ENCODE measurements around the gene KLK3.

Gene KLK3

DNA sequence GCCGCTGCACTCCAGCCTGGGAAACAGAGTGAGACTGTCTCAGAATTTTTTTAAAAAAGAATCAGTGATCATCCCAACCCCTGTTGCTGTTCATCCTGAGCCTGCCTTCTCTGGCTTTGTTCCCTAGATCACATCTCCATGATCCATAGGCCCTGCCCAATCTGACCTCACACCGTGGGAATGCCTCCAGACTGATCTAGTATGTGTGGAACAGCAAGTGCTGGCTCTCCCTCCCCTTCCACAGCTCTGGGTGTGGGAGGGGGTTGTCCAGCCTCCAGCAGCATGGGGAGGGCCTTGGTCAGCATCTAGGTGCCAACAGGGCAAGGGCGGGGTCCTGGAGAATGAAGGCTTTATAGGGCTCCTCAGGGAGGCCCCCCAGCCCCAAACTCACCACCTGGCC lies 18.3 kb downstream of the KLK3 start, which contains the start of gene KLK2:
Gene KLK2, plus strand, starts transcription at position 384 of the 400 bp plus-strand sequence. CDS start 35 bp downstream, outside the sequence.
- no peak for TF ChIP-seq POLR2A (IDR thresholded peaks at IDR 0.05; ENCODE audit: low read depth, low read length)
- TF ChIP-seq TAF1 (IDR thresholded peaks at IDR 0.05; ENCODE audit: borderline replicate concordance, low read depth, low read length) = no peak
- TF ChIP-seq POLR2AphosphoS5 (IDR thresholded peaks at IDR 0.05; ENCODE audit: low read depth, low read length) = no peak
- FAIRE-seq (no peak), DNase-seq (ENCODE audit: insufficient read length) (no peak)

- no peak for DNase-seq (ENCODE audit: insufficient read length)
- FAIRE-seq = no peak
- TF ChIP-seq POLR2AphosphoS5 (IDR thresholded peaks at IDR 0.05; ENCODE audit: low read depth, low read length) (no peak), TAF1 (IDR thresholded peaks at IDR 0.05; ENCODE audit: borderline replicate concordance, low read depth, low read length) (no peak), POLR2A (IDR thresholded peaks at IDR 0.05; ENCODE audit: low read depth, low read length) (no peak)
These were observed 19.5 kb downstream of the KLK3 start for GRCh38 chr19:50874211-50874610.

DNA sequence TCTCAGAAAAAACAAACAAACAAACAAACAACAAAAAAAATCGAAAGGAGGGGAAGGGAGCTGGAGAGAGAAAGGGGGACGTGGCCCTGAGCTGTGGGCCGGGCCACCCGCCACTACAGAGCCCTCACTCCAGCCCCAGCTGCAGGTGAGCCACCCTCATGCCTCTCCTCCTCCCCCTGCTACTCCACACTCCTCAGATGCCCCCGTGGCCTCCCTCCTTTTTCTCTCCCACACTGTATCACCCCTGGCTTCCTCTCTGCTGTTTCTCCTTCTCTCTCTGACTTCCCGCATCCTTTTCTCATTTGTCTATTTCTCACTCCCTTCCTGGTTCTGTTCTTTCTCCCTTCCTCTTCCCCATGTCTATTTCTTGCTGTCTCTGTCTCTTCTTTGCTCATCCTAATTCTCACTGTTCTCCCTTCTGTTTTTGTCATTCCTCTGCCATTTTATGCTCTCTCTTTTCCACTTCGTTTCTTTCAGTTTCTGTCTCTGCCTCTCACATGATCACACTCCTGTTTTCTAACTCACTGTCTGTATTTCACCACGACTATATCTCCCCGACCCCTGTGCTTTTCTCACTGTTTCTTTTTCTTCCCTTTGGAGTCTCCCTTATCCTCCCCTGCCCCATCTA lies 21.2 kb downstream of the KLK3 start:
- no peak for TF ChIP-seq POLR2A (IDR thresholded peaks at IDR 0.05; ENCODE audit: low read depth, low read length)
- TF ChIP-seq POLR2AphosphoS5 (IDR thresholded peaks at IDR 0.05; ENCODE audit: low read depth, low read length) = no peak
- no peak for TF ChIP-seq TAF1 (IDR thresholded peaks at IDR 0.05; ENCODE audit: borderline replicate concordance, low read depth, low read length)
- DNase-seq (ENCODE audit: insufficient read length) (peak; percentile 34), FAIRE-seq (peak; percentile 69)

DNA sequence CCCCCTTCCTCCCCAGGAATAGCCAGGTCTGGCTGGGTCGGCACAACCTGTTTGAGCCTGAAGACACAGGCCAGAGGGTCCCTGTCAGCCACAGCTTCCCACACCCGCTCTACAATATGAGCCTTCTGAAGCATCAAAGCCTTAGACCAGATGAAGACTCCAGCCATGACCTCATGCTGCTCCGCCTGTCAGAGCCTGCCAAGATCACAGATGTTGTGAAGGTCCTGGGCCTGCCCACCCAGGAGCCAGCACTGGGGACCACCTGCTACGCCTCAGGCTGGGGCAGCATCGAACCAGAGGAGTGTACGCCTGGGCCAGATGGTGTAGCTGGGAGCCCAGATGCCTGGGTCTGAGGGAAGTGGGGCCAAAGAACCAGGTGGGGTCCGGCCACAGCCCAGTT lies 21.7 kb downstream of the KLK3 start:
- TF ChIP-seq POLR2A (IDR thresholded peaks at IDR 0.05; ENCODE audit: low read depth, low read length) = no peak
- TF ChIP-seq TAF1 (IDR thresholded peaks at IDR 0.05; ENCODE audit: borderline replicate concordance, low read depth, low read length) = no peak
- TF ChIP-seq POLR2AphosphoS5 (IDR thresholded peaks at IDR 0.05; ENCODE audit: low read depth, low read length) = no peak
- FAIRE-seq (no peak), DNase-seq (ENCODE audit: insufficient read length) (no peak)

GRCh38 chr19:50877338-50877737 lies 22.6 kb downstream of the KLK3 start:
- TF ChIP-seq POLR2AphosphoS5 (IDR thresholded peaks at IDR 0.05; ENCODE audit: low read depth, low read length) (no peak), POLR2A (IDR thresholded peaks at IDR 0.05; ENCODE audit: low read depth, low read length) (no peak), TAF1 (IDR thresholded peaks at IDR 0.05; ENCODE audit: borderline replicate concordance, low read depth, low read length) (no peak)
- no peak for FAIRE-seq
- DNase-seq (ENCODE audit: insufficient read length) = no peak

- no peak for DNase-seq (ENCODE audit: insufficient read length)
- FAIRE-seq = no peak
- no peak for TF ChIP-seq POLR2AphosphoS5 (IDR thresholded peaks at IDR 0.05; ENCODE audit: low read depth, low read length)
- TF ChIP-seq TAF1 (IDR thresholded peaks at IDR 0.05; ENCODE audit: borderline replicate concordance, low read depth, low read length) = no peak
- no peak for TF ChIP-seq POLR2A (IDR thresholded peaks at IDR 0.05; ENCODE audit: low read depth, low read length)
These were observed 24.1 kb downstream of the KLK3 start for GRCh38 chr19:50878851-50879250.

DNA sequence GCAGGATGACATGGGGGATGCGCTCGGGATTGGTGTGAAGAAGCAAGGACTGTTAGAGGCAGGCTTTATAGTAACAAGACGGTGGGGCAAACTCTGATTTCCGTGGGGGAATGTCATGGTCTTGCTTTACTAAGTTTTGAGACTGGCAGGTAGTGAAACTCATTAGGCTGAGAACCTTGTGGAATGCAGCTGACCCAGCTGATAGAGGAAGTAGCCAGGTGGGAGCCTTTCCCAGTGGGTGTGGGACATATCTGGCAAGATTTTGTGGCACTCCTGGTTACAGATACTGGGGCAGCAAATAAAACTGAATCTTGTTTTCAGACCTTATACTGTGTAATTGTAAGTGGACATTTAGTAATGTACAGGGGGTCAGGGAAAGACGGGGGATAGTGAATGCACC lies 25.5 kb downstream of the KLK3 start:
- TF ChIP-seq TAF1 (IDR thresholded peaks at IDR 0.05; ENCODE audit: borderline replicate concordance, low read depth, low read length) (no peak), POLR2AphosphoS5 (IDR thresholded peaks at IDR 0.05; ENCODE audit: low read depth, low read length) (no peak), POLR2A (IDR thresholded peaks at IDR 0.05; ENCODE audit: low read depth, low read length) (no peak)
- DNase-seq (ENCODE audit: insufficient read length) (no peak), FAIRE-seq (no peak)

GRCh38 chr19:50882188-50882587 lies 27.5 kb downstream of the KLK3 start:
- DNase-seq (ENCODE audit: insufficient read length) = no peak
- TF ChIP-seq POLR2A (IDR thresholded peaks at IDR 0.05; ENCODE audit: low read depth, low read length) (no peak), POLR2AphosphoS5 (IDR thresholded peaks at IDR 0.05; ENCODE audit: low read depth, low read length) (no peak), TAF1 (IDR thresholded peaks at IDR 0.05; ENCODE audit: borderline replicate concordance, low read depth, low read length) (no peak)
- no peak for FAIRE-seq

DNA sequence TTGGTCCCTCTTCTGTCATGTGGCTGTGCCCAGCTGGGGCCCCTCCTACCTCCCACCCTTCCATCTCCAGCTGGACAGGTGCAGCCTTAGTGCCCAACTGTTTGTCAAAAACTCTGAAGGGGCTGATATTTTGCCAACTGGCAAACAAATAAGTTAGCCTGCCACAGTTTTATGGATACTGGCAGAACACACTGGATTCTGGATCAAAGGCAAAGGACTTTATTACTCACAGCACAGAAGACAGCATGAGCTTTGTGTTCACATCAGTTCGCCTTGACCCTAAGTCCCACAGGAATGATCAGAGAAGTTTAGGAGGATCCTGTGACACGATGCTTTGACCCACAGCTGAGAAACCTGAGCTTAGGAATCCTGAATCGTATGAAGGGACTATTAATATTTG lies 34.9 kb downstream of the KLK3 start:
- no peak for FAIRE-seq
- TF ChIP-seq POLR2A (IDR thresholded peaks at IDR 0.05; ENCODE audit: low read depth, low read length) (no peak), POLR2AphosphoS5 (IDR thresholded peaks at IDR 0.05; ENCODE audit: low read depth, low read length) (no peak), TAF1 (IDR thresholded peaks at IDR 0.05; ENCODE audit: borderline replicate concordance, low read depth, low read length) (no peak)
- DNase-seq (ENCODE audit: insufficient read length) = no peak

DNA sequence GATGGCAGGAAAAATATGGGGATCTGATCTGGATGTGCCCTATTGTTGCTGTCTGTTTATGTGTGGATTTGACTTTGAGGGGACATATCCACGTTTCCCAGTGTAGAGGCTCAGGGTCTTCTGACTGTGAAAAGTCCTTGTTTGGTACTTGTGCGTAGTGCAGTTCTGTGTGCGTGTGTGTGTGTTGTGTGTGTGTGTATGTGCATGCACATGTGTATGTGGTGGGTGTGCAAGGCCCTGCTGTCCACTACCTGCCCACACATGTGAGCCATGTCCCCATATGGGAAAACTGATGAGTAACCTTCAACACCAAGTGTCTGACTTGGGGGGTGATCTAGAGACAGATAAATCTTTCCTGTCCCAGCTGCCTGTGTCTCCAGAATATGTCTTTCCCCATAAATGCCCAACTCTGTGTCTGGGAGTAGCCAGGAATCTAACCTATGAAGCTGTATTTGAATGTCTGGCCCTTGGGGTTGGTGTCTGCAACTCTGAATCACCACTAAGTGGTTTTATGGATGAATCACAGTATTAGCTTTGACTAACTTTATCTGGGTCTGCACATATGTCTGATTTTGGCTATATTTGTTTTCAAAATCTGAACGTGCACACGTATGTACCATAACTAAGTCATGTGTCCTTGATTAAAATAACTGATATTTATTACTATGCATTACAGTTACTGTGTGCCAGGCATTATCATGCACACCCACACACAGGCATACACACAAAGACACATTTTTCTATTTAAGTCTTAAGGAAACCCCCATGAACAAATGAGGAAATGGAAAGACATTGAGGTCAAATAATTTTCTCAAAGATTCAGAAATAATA lies 35.9 kb downstream of the KLK3 start:
- TF ChIP-seq POLR2A (IDR thresholded peaks at IDR 0.05; ENCODE audit: low read depth, low read length) (no peak), TAF1 (IDR thresholded peaks at IDR 0.05; ENCODE audit: borderline replicate concordance, low read depth, low read length) (no peak), POLR2AphosphoS5 (IDR thresholded peaks at IDR 0.05; ENCODE audit: low read depth, low read length) (no peak)
- DNase-seq (ENCODE audit: insufficient read length) (no peak), FAIRE-seq (peak; percentile 71)

- DNase-seq (ENCODE audit: insufficient read length) = no peak
- TF ChIP-seq TAF1 (IDR thresholded peaks at IDR 0.05; ENCODE audit: borderline replicate concordance, low read depth, low read length) (no peak), POLR2A (IDR thresholded peaks at IDR 0.05; ENCODE audit: low read depth, low read length) (no peak), POLR2AphosphoS5 (IDR thresholded peaks at IDR 0.05; ENCODE audit: low read depth, low read length) (no peak)
- FAIRE-seq = peak; percentile 79
These were observed 36.5 kb downstream of the KLK3 start for GRCh38 chr19:50891253-50891625.

All from GM12892 (cell line).